Natural killer cell treated with Interleukin-12 subunit alpha and Interleukin-12 subunit beta and Interleukin-15 and Interleukin-18, amount 100 ng/mL, for 72 hours (primary cell): Measurements from ENCODE around the gene AUTS2. TPM values are rescaled to one million over a fixed set of nuclear protein-coding genes. Genes with fewer than 3 reads are reported as not detected.

ENCODE experiments used
- ATAC-seq, 2 donors: fragments of 150-1000 bp; cut with Tn5 transposase in 1 of 2; sonication (Bioruptor Pico), chemical (Tn5 transposase) in 1 of 2; 2 replicates each; pipeline ENCODE4 v1.10.0; 2021
- DNase-seq: peaks from one replicate; pipeline ENCODE4 v3.0.0; 2022; ENCODE audit warnings: low spot score
- H3K27ac Mint-ChIP-seq, 2 donors: 1 replicate in 1 of 2; 2 replicates in 1 of 2; pipeline ENCODE4 v1.8.0; 2022; ENCODE audit warnings: mixed read lengths in 2 of 2, mild to moderate bottlenecking in 1 of 2, moderate library complexity in 1 of 2
- H3K27me3 Mint-ChIP-seq, 2 donors: 1 replicate in 1 of 2; 2 replicates in 1 of 2; pipeline ENCODE4 v1.8.0; 2022; ENCODE audit warnings: mixed read lengths in 2 of 2
- H3K36me3 Mint-ChIP-seq: one replicate; pipeline ENCODE4 v1.8.0; 2022; ENCODE audit warnings: mixed read lengths
- H3K4me1 Mint-ChIP-seq, 2 donors: 1 replicate in 1 of 2; 2 replicates in 1 of 2; pipeline ENCODE4 v1.8.0; 2022; ENCODE audit warnings: low read depth in 2 of 2, mixed read lengths in 2 of 2, mild to moderate bottlenecking in 1 of 2
- H3K4me3 Mint-ChIP-seq: one replicate; pipeline ENCODE4 v1.8.0; 2022; ENCODE audit warnings: mixed read lengths
- H3K9me3 Mint-ChIP-seq: 2 replicates; pipeline ENCODE4 v1.8.0; 2022; ENCODE audit warnings: mixed read lengths
- total RNA-seq, 2 donors: library from RNA; stranded (reverse); gene quantifications; one replicate each; pipeline ENCODE4 v1.2.3, GENCODE V29; 2022

Gene AUTS2
- total RNA-seq, 2 donors from 2014 or later: 14.3 to 43.0 TPM

- no peak overlapping the region for H3K27ac Mint-ChIP-seq
- H3K27me3 Mint-ChIP-seq: peaks cover 0 to 2% of the 10 kb centered on the region in 2 donors
- no peaks in the 10 kb centered on the region for H3K36me3 Mint-ChIP-seq
- H3K9me3 Mint-ChIP-seq: no peaks in the 10 kb centered on the region
- H3K4me3 Mint-ChIP-seq: no peak overlapping the region
- ATAC-seq: no peak
- no peak for DNase-seq
- H3K4me1 Mint-ChIP-seq: peaks cover 0 to 5% of the 10 kb centered on the region in 2 donors
Measured at GRCh38 chr7:69787736-69788431, 189.6 kb downstream of the AUTS2 start.

GRCh38 chr7:69789563-69789962, 191.3 kb downstream of the AUTS2 start:
- H3K4me1 Mint-ChIP-seq: peaks cover 0 to 5% of the 10 kb centered on the region in 2 donors
- no peak overlapping the region for H3K4me3 Mint-ChIP-seq
- H3K9me3 Mint-ChIP-seq: no peaks in the 10 kb centered on the region
- DNase-seq (no peak), ATAC-seq (no peak)
- H3K27me3 Mint-ChIP-seq: no peaks in the 10 kb centered on the region
- H3K36me3 Mint-ChIP-seq: no peaks in the 10 kb centered on the region
- H3K27ac Mint-ChIP-seq: no peak overlapping the region

GRCh38 chr7:69790977-69791724, 192.9 kb downstream of the AUTS2 start:
- Mint-ChIP-seq H3K27me3 (no peaks in the 10 kb centered on the region), H3K4me1 (peaks cover 0 to 5% of the 10 kb centered on the region in 2 donors), H3K27ac (no peak overlapping the region), H3K36me3 (no peaks in the 10 kb centered on the region), H3K9me3 (no peaks in the 10 kb centered on the region), H3K4me3 (no peak overlapping the region)
- ATAC-seq (no peak), DNase-seq (no peak)

DNA sequence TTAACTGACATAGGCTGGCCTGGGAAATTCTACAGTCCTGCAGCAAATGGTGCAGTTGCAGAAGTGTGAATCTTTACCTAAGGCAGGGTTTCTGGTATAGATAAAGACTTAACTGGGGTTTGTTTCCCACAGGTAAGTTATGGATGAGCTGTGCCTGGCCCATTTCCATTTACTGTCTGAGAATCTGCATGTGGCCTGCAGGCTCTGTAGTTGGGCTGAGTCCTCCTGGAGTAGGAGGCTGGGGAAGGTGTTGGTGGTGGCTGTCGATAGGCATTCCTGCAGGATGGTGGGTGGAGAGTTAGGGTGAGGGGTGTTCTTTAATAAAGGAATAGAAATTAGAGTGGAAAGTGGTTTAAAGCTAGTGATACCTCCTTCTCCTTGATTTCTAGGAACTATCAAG, 193.5 kb downstream of the AUTS2 start:
- ATAC-seq (peak in 1 of 2 donors; percentile 53), DNase-seq (no peak)
- Mint-ChIP-seq H3K36me3 (no peaks in the 10 kb centered on the region), H3K27me3 (no peaks in the 10 kb centered on the region), H3K4me3 (no peak overlapping the region), H3K4me1 (peaks cover 0 to 5% of the 10 kb centered on the region in 2 donors), H3K9me3 (no peaks in the 10 kb centered on the region), H3K27ac (no peak overlapping the region)

DNA sequence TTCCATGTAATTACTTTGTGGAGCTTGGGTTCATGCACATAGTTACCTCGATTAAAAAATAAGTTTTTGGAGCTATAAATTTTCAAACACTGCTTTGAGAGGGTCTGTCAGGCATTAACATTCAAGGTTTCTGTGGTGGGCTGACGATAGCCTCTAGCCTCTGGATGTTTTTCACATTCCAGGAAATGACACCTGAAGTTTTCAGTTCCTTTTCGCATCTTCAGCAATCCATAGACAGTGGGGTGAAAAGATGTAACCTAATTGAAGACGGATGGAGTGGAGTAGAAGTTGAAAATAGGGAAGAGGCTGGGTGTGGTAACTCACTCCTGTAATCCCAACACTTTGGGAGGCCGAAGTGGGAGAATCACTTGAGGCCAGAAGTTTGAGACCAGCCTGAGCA, 197.7 kb downstream of the AUTS2 start:
- no peaks in the 10 kb centered on the region for H3K4me1 Mint-ChIP-seq
- no peak overlapping the region for H3K27ac Mint-ChIP-seq
- H3K9me3 Mint-ChIP-seq: no peaks in the 10 kb centered on the region
- DNase-seq (no peak), ATAC-seq (no peak)
- no peaks in the 10 kb centered on the region for H3K36me3 Mint-ChIP-seq
- no peak overlapping the region for H3K4me3 Mint-ChIP-seq
- H3K27me3 Mint-ChIP-seq: no peaks in the 10 kb centered on the region

DNA sequence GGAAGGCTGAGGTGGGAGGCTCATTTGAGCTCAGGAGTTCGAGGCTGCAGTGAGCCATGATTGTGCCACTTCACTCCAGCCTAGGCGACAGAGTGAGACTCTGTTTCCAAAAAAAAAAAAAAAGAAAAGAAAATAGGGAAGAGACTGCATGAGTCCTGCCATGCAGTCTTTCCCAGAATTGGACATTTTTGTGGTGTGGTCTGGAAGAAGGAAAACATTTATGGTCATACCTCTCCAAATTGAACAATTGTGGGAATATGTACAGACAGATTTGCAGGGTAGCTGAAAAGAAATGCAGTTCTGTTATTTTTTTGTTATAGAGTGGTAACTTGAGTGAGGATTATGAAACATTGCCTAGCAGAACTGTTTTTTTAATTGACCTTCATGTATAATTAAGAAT, 198.1 kb downstream of the AUTS2 start:
- DNase-seq: no peak
- Mint-ChIP-seq H3K9me3 (no peaks in the 10 kb centered on the region), H3K27me3 (no peaks in the 10 kb centered on the region), H3K4me3 (no peak overlapping the region), H3K27ac (no peak overlapping the region), H3K4me1 (peaks cover 0 to under 1% of the 10 kb centered on the region in 2 donors), H3K36me3 (no peaks in the 10 kb centered on the region)
- ATAC-seq: no peak

- H3K27ac Mint-ChIP-seq: no peak overlapping the region
- no peaks in the 10 kb centered on the region for H3K27me3 Mint-ChIP-seq
- H3K9me3 Mint-ChIP-seq: no peaks in the 10 kb centered on the region
- peaks cover 14 to 23% of the 10 kb centered on the region in 2 donors for H3K4me1 Mint-ChIP-seq
- ATAC-seq (no peak), DNase-seq (no peak)
- H3K4me3 Mint-ChIP-seq: no peak overlapping the region
- no peaks in the 10 kb centered on the region for H3K36me3 Mint-ChIP-seq
Measured at GRCh38 chr7:69799048-69799697, 200.9 kb downstream of the AUTS2 start.

DNA sequence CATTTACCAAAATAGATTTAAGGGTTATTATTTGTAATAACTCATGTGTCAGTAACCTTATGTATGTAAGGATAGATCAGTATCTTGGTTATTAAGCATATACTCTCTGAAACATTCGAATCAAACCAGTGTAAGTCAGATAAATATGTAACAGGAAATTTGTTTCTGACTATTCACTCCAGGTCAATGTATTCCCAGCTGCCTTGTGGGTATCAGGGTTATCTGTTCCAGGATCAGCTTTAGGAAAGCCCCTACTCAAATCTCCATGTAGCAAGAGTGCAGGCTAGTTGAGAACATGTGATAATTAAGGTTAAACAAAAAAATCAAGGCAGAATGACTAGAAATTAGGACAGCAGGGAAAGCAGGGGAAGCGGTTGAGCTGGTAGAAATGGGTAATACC, 201.7 kb downstream of the AUTS2 start:
- H3K27me3 Mint-ChIP-seq: no peaks in the 10 kb centered on the region
- peaks cover 22 to 31% of the 10 kb centered on the region in 2 donors for H3K4me1 Mint-ChIP-seq
- DNase-seq (no peak), ATAC-seq (no peak)
- no peaks in the 10 kb centered on the region for H3K36me3 Mint-ChIP-seq
- no peaks in the 10 kb centered on the region for H3K9me3 Mint-ChIP-seq
- H3K4me3 Mint-ChIP-seq: no peak overlapping the region
- no peak overlapping the region for H3K27ac Mint-ChIP-seq

DNA sequence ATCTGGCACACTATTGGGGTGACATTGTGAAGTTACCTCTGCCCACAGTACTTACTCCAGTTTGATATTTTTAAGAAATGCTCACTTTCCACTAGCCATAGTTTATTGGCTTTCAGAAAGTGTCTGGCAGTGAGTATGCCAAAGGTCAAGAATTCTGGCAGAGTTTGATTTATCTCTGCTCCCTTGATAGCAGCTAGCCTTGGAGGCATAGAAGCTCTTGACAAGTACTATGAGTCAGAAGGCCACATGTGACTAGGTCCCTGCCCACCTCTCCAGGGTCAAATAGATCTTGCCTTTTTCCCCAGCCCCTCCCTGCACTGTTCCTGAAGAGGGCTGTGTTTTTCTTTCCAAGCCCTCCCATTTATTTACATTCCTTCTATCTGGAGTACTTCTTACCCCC, 202.2 kb downstream of the AUTS2 start:
- H3K4me1 Mint-ChIP-seq: peaks cover 23 to 36% of the 10 kb centered on the region in 2 donors
- H3K9me3 Mint-ChIP-seq: no peaks in the 10 kb centered on the region
- H3K36me3 Mint-ChIP-seq: no peaks in the 10 kb centered on the region
- no peak for DNase-seq
- ATAC-seq: no peak
- no peak overlapping the region for H3K27ac Mint-ChIP-seq
- no peak overlapping the region for H3K4me3 Mint-ChIP-seq
- H3K27me3 Mint-ChIP-seq: no peaks in the 10 kb centered on the region

DNA sequence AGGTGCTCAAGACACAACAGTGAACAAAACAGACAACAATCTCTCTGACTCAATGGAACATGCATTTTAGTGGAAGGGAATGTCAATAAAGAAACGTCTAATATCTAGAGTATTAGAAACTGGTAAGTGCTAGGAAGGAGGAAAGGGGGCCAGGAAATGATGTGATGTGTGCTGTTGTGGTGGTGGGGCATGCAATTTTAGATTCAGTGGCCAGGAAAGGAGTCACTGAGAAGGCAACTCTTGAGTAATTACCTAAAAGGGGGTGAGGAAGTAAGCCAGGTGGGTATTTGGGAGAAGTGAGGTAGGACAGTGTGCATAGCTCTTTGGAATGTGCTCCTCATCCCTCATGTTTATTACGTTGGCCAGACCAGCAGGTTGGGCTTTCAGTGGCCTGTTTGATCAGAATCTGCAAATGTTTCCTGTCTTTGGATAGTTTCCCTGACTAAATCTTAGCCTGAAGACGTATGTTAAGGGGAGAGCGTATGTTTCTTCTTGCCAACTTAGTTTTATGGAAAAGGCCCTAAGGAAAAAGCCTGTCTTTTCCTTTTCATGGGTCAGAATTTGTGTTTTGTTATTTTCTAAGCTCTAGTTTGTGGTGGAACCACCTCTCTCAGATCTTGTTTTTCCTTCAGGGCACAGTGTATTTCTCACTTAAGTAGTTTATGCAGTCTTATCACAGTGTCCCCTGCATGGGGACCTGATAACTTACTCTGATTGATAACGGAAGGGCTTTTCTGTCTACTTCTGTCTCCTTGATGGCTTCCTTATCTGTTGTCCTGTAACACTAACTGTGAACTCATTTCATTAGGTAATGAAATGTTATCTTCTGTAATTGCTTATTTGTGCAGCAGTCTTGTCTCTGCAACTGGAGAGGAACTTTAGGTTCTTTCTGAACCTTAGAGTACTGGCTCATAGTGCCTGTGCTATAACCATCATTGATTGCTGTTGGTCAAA, 203.7 kb downstream of the AUTS2 start:
- ATAC-seq (no peak), DNase-seq (no peak)
- no peak overlapping the region for H3K27ac Mint-ChIP-seq
- H3K4me3 Mint-ChIP-seq: no peak overlapping the region
- no peaks in the 10 kb centered on the region for H3K36me3 Mint-ChIP-seq
- no peaks in the 10 kb centered on the region for H3K27me3 Mint-ChIP-seq
- no peaks in the 10 kb centered on the region for H3K9me3 Mint-ChIP-seq
- H3K4me1 Mint-ChIP-seq: peaks cover 23 to 36% of the 10 kb centered on the region in 2 donors

- no peaks in the 10 kb centered on the region for H3K9me3 Mint-ChIP-seq
- ATAC-seq (peak; percentile 78 to 92), DNase-seq (no peak)
- peak overlapping the region; percentile 50 to 58 for H3K27ac Mint-ChIP-seq
- peaks cover 23 to 41% of the 10 kb centered on the region in 2 donors for H3K4me1 Mint-ChIP-seq
- H3K36me3 Mint-ChIP-seq: no peaks in the 10 kb centered on the region
- H3K27me3 Mint-ChIP-seq: no peaks in the 10 kb centered on the region
- peak overlapping the region; percentile 45 for H3K4me3 Mint-ChIP-seq
Measured at GRCh38 chr7:69803699-69804516, 205.6 kb downstream of the AUTS2 start.

GRCh38 chr7:69804962-69805361, 206.7 kb downstream of the AUTS2 start:
- DNase-seq (no peak), ATAC-seq (no peak)
- H3K27me3 Mint-ChIP-seq: no peaks in the 10 kb centered on the region
- peaks cover 23 to 41% of the 10 kb centered on the region in 2 donors for H3K4me1 Mint-ChIP-seq
- H3K4me3 Mint-ChIP-seq: peak overlapping the region; percentile 45
- H3K27ac Mint-ChIP-seq: peak overlapping the region in 1 of 2 donors; percentile 58
- H3K9me3 Mint-ChIP-seq: no peaks in the 10 kb centered on the region
- H3K36me3 Mint-ChIP-seq: no peaks in the 10 kb centered on the region

DNA sequence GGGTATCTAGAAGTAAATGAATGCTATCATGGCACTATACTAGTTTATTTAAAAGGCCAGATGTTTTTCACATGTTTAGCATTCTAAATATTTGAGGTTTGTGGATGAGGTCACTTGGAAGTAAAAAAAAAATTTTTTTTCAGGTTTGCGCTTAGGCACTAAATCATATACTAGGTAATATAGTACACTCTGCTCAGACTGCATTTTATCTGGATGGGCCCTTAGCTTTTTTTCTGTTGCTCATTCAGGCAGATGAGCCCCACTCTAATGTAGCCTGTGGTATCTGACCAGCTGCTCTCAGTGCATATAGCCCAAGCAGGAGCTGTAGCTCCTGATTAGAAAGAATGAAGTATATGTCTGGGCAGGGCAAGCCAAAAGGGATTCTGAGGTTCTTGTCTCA, 210.1 kb downstream of the AUTS2 start:
- peaks cover 14 to 25% of the 10 kb centered on the region in 2 donors for H3K4me1 Mint-ChIP-seq
- no peaks in the 10 kb centered on the region for H3K36me3 Mint-ChIP-seq
- H3K27me3 Mint-ChIP-seq: no peaks in the 10 kb centered on the region
- H3K9me3 Mint-ChIP-seq: no peaks in the 10 kb centered on the region
- H3K4me3 Mint-ChIP-seq: no peak overlapping the region
- no peak overlapping the region for H3K27ac Mint-ChIP-seq
- ATAC-seq (no peak), DNase-seq (no peak)
